IMR-90 (cell line): ENCODE data around the gene RBM41. TPM values are rescaled to one million over a fixed set of nuclear protein-coding genes. Genes with fewer than 3 reads are reported as not detected.
"Not testable (repeated sequence)": the region's sequence is repeated elsewhere in the genome, so short reads cannot be mapped to it uniquely, and the experiment has no call there.

ENCODE experiments used
- ATAC-seq: fragments of 200-7000 bp; cut with Tn5 transposase; 2 replicates; pipeline ENCODE4 v1.9.1; 2020; ENCODE audit warnings: low read depth, mild to moderate bottlenecking, moderate library complexity
- BruUV-seq: library from RNA; stranded (reverse); fragments of 400-500 nt; replicated peaks from 2 replicates; lab custom pipeline; 2021; lab: Mats Ljungman, UMichigan
- CTCF ChIA-PET: fragments of 300-600 bp; formaldehyde crosslinking; extraction: SDS; loops from one replicate; lab custom pipeline; 2021; ENCODE audit warnings: antibody characterized with exemption; lab: Yijun Ruan, JAX
- POLR2A ChIA-PET: fragments of 300-600 bp; sonication (Branson Sonifier 250); formaldehyde crosslinking; loops from one replicate; lab custom pipeline; 2022; ENCODE audit warnings: antibody characterized with exemption; ENCODE audit not compliant: unreplicated experiment; lab: Charles Lee
- DNase-seq: peaks from one replicate; pipeline ENCODE4 v3.0.0; 2013
- H2AFZ ChIP-seq: replicated peaks from 2 replicates; pipeline ENCODE3; 2013; ENCODE audit warnings: low read length, mild to moderate bottlenecking; ENCODE audit not compliant: poor library complexity
- H2AK5ac ChIP-seq: 2 replicates; pipeline ENCODE4 v1.6.1; 2013; ENCODE audit warnings: low read depth, low read length, inconsistent platforms
- H2AK9ac ChIP-seq: replicated peaks from 2 replicates; pipeline ENCODE3; 2013; ENCODE audit warnings: mild to moderate bottlenecking, low read depth, low read length, moderate library complexity; ENCODE audit not compliant: poor library complexity
- H2BK120ac ChIP-seq: 2 replicates; pipeline ENCODE4 v1.6.1; 2013; ENCODE audit warnings: low read depth, low read length, inconsistent platforms
- H2BK15ac ChIP-seq: 3 replicates; pipeline ENCODE4 v1.6.1; 2013; ENCODE audit warnings: low read depth, low read length, inconsistent platforms
- H2BK20ac ChIP-seq: 2 replicates; pipeline ENCODE4 v1.6.1; 2013; ENCODE audit warnings: low read depth, mild to moderate bottlenecking, inconsistent platforms, low read length, moderate library complexity
- H2BK5ac ChIP-seq: 2 replicates; pipeline ENCODE4 v1.6.1; 2013; ENCODE audit warnings: mild to moderate bottlenecking, low read depth, low read length, inconsistent platforms; ENCODE audit not compliant: poor library complexity, severe bottlenecking
- H3K14ac ChIP-seq: replicated peaks from 2 replicates; pipeline ENCODE4 v1.6.1; 2013; ENCODE audit warnings: low read depth, low read length, inconsistent platforms
- H3K18ac ChIP-seq: 2 replicates; pipeline ENCODE4 v1.6.1; 2013; ENCODE audit warnings: low read depth, low read length, control low read depth
- H3K23ac ChIP-seq: 2 replicates; pipeline ENCODE4 v1.6.1; 2013; ENCODE audit warnings: low read depth, low read length, inconsistent platforms
- H3K27ac ChIP-seq: 2 replicates; pipeline ENCODE4 v1.5.1; 2013; ENCODE audit warnings: mild to moderate bottlenecking, control low read depth, low read length; ENCODE audit not compliant: insufficient read depth
- H3K27me3 ChIP-seq: 2 replicates; pipeline ENCODE4 v1.6.1; 2013; ENCODE audit warnings: low read length; ENCODE audit not compliant: control insufficient read depth, insufficient read depth
- H3K36me3 ChIP-seq: 2 replicates; pipeline ENCODE4 v1.6.1; 2013; ENCODE audit warnings: low read length, mixed read lengths; ENCODE audit not compliant: control insufficient read depth, insufficient read depth
- H3K4ac ChIP-seq: 2 replicates; pipeline ENCODE4 v1.6.1; 2013; ENCODE audit warnings: low read depth, low read length, inconsistent platforms
- H3K4me1 ChIP-seq: 2 replicates; pipeline ENCODE4 v1.6.1; 2013; ENCODE audit warnings: low read length, mixed read lengths; ENCODE audit not compliant: control insufficient read depth, insufficient read depth
- H3K4me2 ChIP-seq: 2 replicates; pipeline ENCODE4 v1.6.1; 2013; ENCODE audit warnings: low read depth, mild to moderate bottlenecking, control low read depth, low read length, moderate library complexity
- H3K4me3 ChIP-seq: 2 replicates; pipeline ENCODE4 v1.5.1; 2013; ENCODE audit warnings: low read depth, mild to moderate bottlenecking, control low read depth, low read length, moderate library complexity; ENCODE audit not compliant: insufficient read depth
- H3K56ac ChIP-seq: 2 replicates; pipeline ENCODE4 v1.6.1; 2013; ENCODE audit warnings: low read length, inconsistent platforms; ENCODE audit not compliant: insufficient read depth; ENCODE audit errors: extremely low read depth
- H3K79me1 ChIP-seq, 2 experiments: 2 replicates each; pipeline ENCODE4 v1.6.1; 2013; ENCODE audit warnings: low read length in 2 of 2, inconsistent platforms in 1 of 2, low read depth in 1 of 2
- H3K9ac ChIP-seq: 2 replicates; pipeline ENCODE4 v1.6.1; 2013; ENCODE audit warnings: low read depth, low read length, control low read depth
- H3K9me1 ChIP-seq: 2 replicates; pipeline ENCODE4 v1.6.1; 2013; ENCODE audit warnings: low read length, inconsistent platforms; ENCODE audit not compliant: insufficient read depth
- H3K9me3 ChIP-seq: 2 replicates; pipeline ENCODE4 v1.6.1; 2013; ENCODE audit warnings: low read length; ENCODE audit not compliant: control insufficient read depth, insufficient read depth
- H4K20me1 ChIP-seq: 2 replicates; pipeline ENCODE4 v1.6.1; 2013; ENCODE audit warnings: low read length, inconsistent platforms; ENCODE audit not compliant: insufficient read depth
- H4K5ac ChIP-seq: 2 replicates; pipeline ENCODE4 v1.6.1; 2013; ENCODE audit warnings: mild to moderate bottlenecking, low read depth, low read length, control low read depth
- H4K8ac ChIP-seq, 2 experiments: 2 replicates each; pipeline ENCODE4 v1.6.1; 2013; ENCODE audit warnings: low read depth in 2 of 2, low read length in 2 of 2, control low read depth in 1 of 2, inconsistent platforms in 1 of 2
- H4K91ac ChIP-seq: 2 replicates; pipeline ENCODE4 v1.6.1; 2013; ENCODE audit warnings: low read depth, low read length, inconsistent platforms; ENCODE audit not compliant: insufficient read depth
- WGBS, 2 experiments: methylation state at CpG; one replicate each; pipeline versions ENCODE4 v1.1.5 to v1.1.7; 2013; ENCODE audit warnings: missing lambda C conversion rate in 2 of 2; ENCODE audit not compliant: insufficient read length in 1 of 2; ENCODE audit errors: extremely low coverage in 2 of 2; 5-methylcytosine and 5-hydroxymethylcytosine counted together
- dilution Hi-C: fragments of 300-500 bp; cut with HindIII; formaldehyde crosslinking; loops from one replicate; pipeline ENCODE4 v1.14.3; 2018; ENCODE audit warnings: low sequenced_read_pairs; ENCODE audit not compliant: unreplicated experiment
- in situ Hi-C: fragments of 300-500 bp; cut with MboI; formaldehyde crosslinking; loops from 3 replicates; pipeline ENCODE4 v1.14.3; 2019; ENCODE audit warnings: low sequenced_read_pairs, inconsistent platforms, mixed read lengths
- intact Hi-C: fragments of 100-400 bp; cut with micrococcal nuclease; formaldehyde crosslinking; loops from 2 replicates; pipeline ENCODE4 v1.10.0; 2022
- polyA plus RNA-seq, 3 experiments: library from polyadenylated mRNA; depleted of rRNA; stranded (reverse); fragments of >200 nt; gene quantifications; 2 replicates each; pipeline ENCODE4 v1.2.3, GENCODE V29; 2012; ENCODE audit warnings: low replicate concordance in 1 of 3
- total RNA-seq: library from RNA; depleted of rRNA; stranded (reverse); fragments of >200 nt; gene quantifications from 2 replicates; pipeline ENCODE4 v1.2.3, GENCODE V29; 2012

RBM41 gene
- total and polyA plus RNA-seq, 2 of the 4 experiments (the other 2 are of a cell fraction), result 3.9 to 8.6 TPM

GRCh38 chrX:107057731-107058130 is 60.9 kb downstream of the RBM41 start:
- H4K8ac ChIP-seq, H3K9me3 ChIP-seq, H2BK15ac ChIP-seq, ATAC-seq, BruUV-seq, H3K4me2 ChIP-seq, H3K79me1 ChIP-seq, H3K27ac ChIP-seq, H3K14ac ChIP-seq, H3K4me1 ChIP-seq, H2AK9ac ChIP-seq, H3K9ac ChIP-seq, H4K5ac ChIP-seq, H3K36me3 ChIP-seq, H2AK5ac ChIP-seq, H4K91ac ChIP-seq, dilution Hi-C loops, H2AFZ ChIP-seq, H3K18ac ChIP-seq, H3K4me3 ChIP-seq, H3K9me1 ChIP-seq, H2BK120ac ChIP-seq, H3K4ac ChIP-seq, H2BK20ac ChIP-seq, in situ Hi-C loops, H3K27me3 ChIP-seq, H3K56ac ChIP-seq, intact Hi-C loops, CTCF ChIA-PET, DNase-seq, H2BK5ac ChIP-seq, H3K23ac ChIP-seq, H4K20me1 ChIP-seq, POLR2A ChIA-PET: not testable (repeated sequence)
- WGBS, 2 experiments, result 60% methylated on average over 1 of the region's 3 CpGs; no CpG with 5 or more reads in 1 of the 2 experiments
